ENCODE data around the gene TMEM256.
"Not testable (repeated sequence)": the region's sequence is repeated elsewhere in the genome, so short reads cannot be mapped to it uniquely, and the experiment has no call there.

The TMEM256 gene

GRCh38 chr17:7383371-7383741 lies 20.5 kb downstream of the TMEM256 start:
- DNase-seq, result no peak

- DNase-seq, result no peak
Measured at GRCh38 chr17:7382901-7383300, 21.0 kb downstream of the TMEM256 start.

DNA sequence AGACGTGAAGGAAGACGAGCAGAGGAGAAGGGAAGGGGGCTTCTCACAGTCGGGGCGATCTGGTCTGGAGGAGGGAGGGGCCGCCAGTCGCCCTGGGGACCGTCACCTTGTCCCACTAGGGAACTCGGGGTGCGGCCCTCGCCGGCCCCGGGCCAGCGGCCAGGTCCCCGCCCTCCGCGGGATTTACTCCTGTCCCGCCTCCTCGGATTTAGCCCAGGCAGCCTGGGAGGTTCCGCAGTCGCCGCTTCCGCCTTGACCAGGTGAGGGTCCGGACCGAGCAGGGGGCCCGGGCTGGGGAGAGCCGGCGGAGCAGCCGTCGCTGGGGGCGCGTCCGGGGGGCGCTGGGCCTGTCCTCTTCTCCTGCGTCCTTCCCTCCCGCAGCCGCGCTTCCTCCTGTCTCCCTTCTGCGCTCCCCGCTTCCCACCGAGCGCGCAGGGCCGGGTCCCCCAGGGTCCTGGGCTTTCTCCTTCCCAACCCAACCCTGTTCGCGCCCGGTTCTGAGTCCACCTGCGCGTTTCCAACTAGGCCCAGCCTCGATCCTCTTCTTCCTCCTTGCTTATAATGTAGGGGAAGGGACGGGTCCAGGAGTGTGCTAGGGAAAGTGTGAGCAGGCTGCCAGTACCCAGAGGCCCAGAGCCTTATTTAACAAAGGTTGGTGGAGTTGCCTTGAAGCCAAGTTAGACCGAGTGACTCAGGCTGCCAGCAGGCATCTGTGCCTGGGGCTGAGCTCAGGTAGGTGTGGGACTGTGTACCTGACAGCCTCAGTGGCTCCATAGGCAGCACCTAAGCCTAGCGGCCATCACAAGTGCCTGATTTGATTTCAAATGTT lies 22.8 kb downstream of the TMEM256 start, which contains the start of gene TNK1:
TSS of gene TNK1 (plus strand) at position 235 of the 829 bp plus-strand sequence. CDS start 1,838 bp downstream, outside the sequence.
- DNase-seq, result no peak

DNA sequence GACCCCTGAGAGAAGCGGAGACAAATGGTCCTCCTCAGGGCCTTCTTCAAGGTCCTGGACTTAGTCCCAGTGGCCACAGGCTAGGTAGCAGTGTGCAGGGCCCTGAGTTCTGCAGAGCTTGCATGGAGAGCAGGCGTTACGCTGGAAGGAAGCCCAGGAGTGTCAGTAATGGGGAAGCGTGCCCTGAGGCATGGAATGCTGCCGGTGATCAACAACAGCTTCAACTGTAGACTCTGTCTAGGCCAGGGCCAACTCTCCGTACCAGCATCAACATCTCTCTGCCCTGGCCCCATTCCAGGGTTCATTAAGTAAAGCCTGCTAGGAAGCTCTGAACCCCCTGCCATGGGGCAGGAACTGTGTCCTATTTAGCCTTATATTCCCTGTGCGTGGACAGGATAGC lies 23.6 kb downstream of the TMEM256 start:
- DNase-seq, result peak; percentile 25

- no peak for DNase-seq
Measured at GRCh38 chr17:7379134-7379533, 24.8 kb downstream of the TMEM256 start.

GRCh38 chr17:7374353-7374752 lies 29.5 kb downstream of the TMEM256 start:
- no peak for DNase-seq

- no peak for DNase-seq
Measured at GRCh38 chr17:7370853-7371252, 33.0 kb downstream of the TMEM256 start.

- DNase-seq, result no peak
Measured at GRCh38 chr17:7369825-7370224, 34.1 kb downstream of the TMEM256 start.

DNA sequence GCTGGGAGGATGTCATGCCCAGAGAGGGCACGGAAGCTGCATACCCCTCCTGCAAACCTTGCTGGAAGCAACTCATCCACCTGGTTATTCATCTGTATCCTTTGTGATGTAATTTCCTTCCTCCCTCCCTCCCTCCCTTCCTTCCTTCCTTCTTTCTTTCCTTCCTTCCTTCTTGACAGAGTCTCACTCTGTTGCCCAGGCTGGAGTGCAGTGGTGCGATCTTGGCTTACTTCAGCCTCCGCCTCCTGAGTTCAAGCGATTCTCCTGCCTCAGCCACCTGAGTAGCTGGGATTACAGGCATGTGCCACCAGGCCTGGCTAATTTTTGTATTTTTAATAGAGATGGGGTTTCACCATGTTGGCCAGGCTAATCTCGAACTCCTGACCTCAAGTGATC lies 35.3 kb downstream of the TMEM256 start:
- DNase-seq, result not testable (repeated sequence)

- DNase-seq, result no peak
Measured at GRCh38 chr17:7367918-7368598, 35.8 kb downstream of the TMEM256 start.

GRCh38 chr17:7367083-7367482 lies 36.8 kb downstream of the TMEM256 start:
- no peak for DNase-seq

GRCh38 chr17:7365963-7366362 lies 37.9 kb downstream of the TMEM256 start:
- not testable (repeated sequence) for DNase-seq

GRCh38 chr17:7363311-7363710 lies 40.6 kb downstream of the TMEM256 start:
- no peak for DNase-seq

- no peak for DNase-seq
Measured at GRCh38 chr17:7361906-7362305, 42.0 kb downstream of the TMEM256 start.

DNA sequence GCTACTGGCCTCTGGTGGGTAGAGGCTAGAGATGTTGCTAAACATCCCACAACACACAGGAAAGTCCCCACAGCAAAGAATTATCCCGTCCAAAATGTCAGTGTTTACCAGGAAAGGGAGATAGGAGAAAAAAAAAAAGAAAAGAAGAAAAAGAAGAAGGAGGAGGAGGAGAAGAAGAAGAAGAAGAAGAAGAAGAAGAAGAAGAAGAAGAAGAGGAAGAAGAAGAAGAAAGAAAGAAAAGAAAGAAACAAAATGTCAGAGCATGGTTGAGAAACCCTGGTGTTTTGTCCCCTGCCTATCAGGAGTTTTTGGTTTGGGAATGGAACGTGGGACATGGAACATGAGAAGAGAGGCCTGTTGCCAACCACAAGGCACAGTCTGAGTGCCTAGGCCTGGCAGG lies 46.5 kb downstream of the TMEM256 start:
- DNase-seq, result no peak

DNA sequence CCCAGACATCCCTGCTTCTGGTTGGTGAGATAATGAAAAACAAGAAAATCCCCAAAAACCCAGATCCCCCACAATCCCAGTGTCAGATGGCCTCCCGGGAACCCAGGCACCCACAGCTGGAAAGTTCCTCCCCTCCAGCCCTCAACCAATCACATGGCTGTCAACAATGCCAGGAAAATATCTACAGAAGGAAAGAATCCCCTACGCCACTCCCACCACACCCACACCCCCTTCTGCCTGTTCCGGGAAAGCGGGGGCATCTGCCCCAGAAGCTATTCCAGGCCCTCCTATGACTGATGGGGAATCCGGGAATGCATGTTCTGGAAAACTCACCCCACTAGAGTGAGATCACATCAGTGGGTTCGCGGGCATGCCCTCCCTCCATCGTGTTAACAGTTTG lies 47.1 kb downstream of the TMEM256 start:
- DNase-seq, result no peak

DNA sequence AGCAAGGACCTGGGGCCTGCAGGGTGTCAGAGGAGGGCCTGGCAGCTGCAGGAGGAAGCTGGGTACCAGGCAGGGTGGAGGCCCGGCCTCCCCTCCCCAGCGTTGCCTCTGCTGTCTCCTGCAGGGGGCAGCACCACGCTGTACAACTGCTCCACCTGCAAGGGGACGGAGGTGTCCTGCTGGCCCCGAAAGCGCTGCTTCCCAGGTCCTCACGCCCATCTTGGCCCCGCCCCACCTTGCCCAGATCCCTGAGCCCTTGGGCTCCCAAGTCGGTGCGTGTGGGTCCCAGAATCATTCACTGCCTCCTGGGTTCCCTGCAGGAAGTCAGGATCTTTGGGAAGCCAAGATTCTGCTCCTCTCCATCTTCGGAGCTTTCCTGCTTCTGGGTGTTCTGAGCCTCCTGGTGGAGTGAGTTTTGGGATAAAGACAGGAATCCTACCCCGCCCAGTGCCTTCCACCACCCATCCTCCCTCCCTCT lies 47.8 kb downstream of the TMEM256 start:
- peak; percentile 52 for DNase-seq

DNA sequence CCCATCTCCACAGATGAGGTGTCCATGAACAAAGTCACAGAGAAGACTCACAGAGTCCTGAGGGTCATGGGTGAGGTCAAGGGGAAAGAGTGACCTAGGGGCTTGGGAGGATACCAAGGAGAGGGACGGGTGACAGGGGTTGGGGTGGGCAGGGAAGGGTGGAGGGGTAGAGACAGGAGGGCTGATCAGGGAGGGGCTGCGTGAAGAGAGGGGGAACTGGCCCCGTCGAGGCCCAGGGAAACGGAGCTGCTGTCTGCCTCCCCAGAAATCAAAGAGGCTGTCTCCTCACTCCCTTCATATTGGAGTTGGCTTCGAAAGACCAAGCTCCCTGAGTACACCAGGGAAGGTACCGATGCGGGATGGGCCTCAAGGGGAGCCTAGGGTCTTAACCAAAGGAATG lies 48.3 kb downstream of the TMEM256 start:
- DNase-seq, result no peak

GRCh38 chr17:7355053-7355452 lies 48.8 kb downstream of the TMEM256 start, which contains the start of gene TMEM95:
Gene TMEM95 (plus strand): TSS chr17:7355156. CDS start chr17:7355205, 49 bp downstream.
- DNase-seq, result peak; percentile 29

DNA sequence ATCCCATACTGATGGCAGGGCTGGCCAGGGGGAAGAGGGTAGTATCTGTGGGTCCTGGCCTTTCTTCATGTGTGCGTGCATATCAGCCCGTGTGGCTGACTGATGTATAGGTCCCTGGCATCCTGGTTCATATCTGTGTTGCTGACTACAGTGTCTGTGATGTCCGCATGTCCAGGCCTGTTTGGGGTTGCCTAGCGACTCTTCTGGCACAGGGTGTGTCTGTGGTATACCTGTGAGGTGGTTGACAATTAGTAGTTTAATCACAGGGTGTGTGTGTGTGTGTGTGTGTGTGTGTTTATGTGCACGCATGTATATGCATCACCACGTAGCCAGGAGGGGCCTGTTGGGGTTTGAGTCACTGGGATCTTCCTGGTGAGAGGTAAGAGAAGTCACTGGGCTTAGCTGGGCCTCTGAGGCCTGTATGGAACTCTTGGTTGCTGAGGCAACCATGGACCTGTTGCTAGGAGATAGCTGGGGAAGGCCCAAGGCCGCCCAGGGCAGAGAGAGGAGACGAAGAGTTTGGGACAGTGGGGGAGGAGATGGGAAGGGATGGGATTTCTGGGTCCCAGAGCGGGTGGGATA lies 49.5 kb downstream of the TMEM256 start:
- DNase-seq, result peak; percentile 58
